AG04449 (cell line): ENCODE data around the gene PGM5.

ENCODE experiments used
- CTCF ChIA-PET: fragments of 350-600 bp; formaldehyde crosslinking; extraction: SDS; loops from one replicate; lab custom pipeline; 2021; ENCODE audit warnings: antibody characterized with exemption; lab: Yijun Ruan, JAX
- POLR2A ChIA-PET: fragments of 400-600, 350-600 bp; formaldehyde crosslinking; extraction: SDS; loops from one replicate; lab custom pipeline; 2020; ENCODE audit warnings: antibody characterized with exemption, inconsistent platforms; lab: Yijun Ruan, JAX
- DNase-seq: peaks from one replicate; pipeline ENCODE4 v3.0.0-alpha.2; 2010; ENCODE audit warnings: low read depth, low spot score
- H3K4me3 ChIP-seq: 2 replicates; pipeline ENCODE4 v1.5.1; 2011; ENCODE audit warnings: low read depth, mild to moderate bottlenecking, control low read depth, low read length
- CTCF ChIP-seq: IDR thresholded peaks from one replicate; pipeline ENCODE4 v1.5.1; 2011; ENCODE audit warnings: mild to moderate bottlenecking, moderate library complexity, low read length, control low read depth, inconsistent platforms; ENCODE audit not compliant: insufficient read depth; ENCODE audit errors: missing control alignments

PGM5 gene

GRCh38 chr9:68492806-68493205 is 136.4 kb downstream of the PGM5 start:
- CTCF ChIA-PET: interaction anchor here (1.9 kb wide), 1 partner anchor 14 kb away, joined by 8 read pairs; no protein-coding TSS in a partner anchor

GRCh38 chr9:68493541-68493940 is 137.1 kb downstream of the PGM5 start:
- TF ChIP-seq CTCF: no peak
- H3K4me3 ChIP-seq: no peak overlapping the region
- DNase-seq: no peak
- ChIA-PET CTCF (interaction anchor here (1.9 kb wide), 1 partner anchor 13 kb away, joined by 8 read pairs; no protein-coding TSS in a partner anchor), POLR2A (no interaction called here)

More at GRCh38 chr9:68492806-68493205, 136.4 kb downstream of the PGM5 start:
- no peak for TF ChIP-seq CTCF
- DNase-seq: no peak
- H3K4me3 ChIP-seq: no peak overlapping the region
- POLR2A ChIA-PET: no interaction called here

- no peak for TF ChIP-seq CTCF
- ChIA-PET CTCF (interaction anchor here (1.9 kb wide), 1 partner anchor 13 kb away, joined by 8 read pairs; no protein-coding TSS in a partner anchor), POLR2A (no interaction called here)
- no peak overlapping the region for H3K4me3 ChIP-seq
- no peak for DNase-seq
Observed at GRCh38 chr9:68493958-68494577, 137.7 kb downstream of the PGM5 start.

GRCh38 chr9:68495247-68495646 is 138.8 kb downstream of the PGM5 start:
- POLR2A ChIA-PET: no interaction called here
- CTCF ChIA-PET: no interaction called here
- H3K4me3 ChIP-seq: no peak overlapping the region
- DNase-seq: no peak
- TF ChIP-seq CTCF: no peak

- DNase-seq: no peak
- TF ChIP-seq CTCF: no peak
- H3K4me3 ChIP-seq: no peak overlapping the region
- CTCF ChIA-PET: no interaction called here
- POLR2A ChIA-PET: no interaction called here
Observed at GRCh38 chr9:68496356-68496755, 139.9 kb downstream of the PGM5 start.

- ChIA-PET POLR2A (no interaction called here), CTCF (interaction anchor here (0.7 kb wide), 1 partner anchor 9 kb away, joined by 3 read pairs; no protein-coding TSS in a partner anchor)
- no peak for DNase-seq
- TF ChIP-seq CTCF: no peak
- no peak overlapping the region for H3K4me3 ChIP-seq
Observed at GRCh38 chr9:68497629-68498028, 141.2 kb downstream of the PGM5 start.
